ENCODE data around the gene NELFA.

The NELFA gene

GRCh38 chr4:2048831-2049230, 40.1 kb upstream of the NELFA start:
- ChIA-PET CTCF (no interaction called here), POLR2A (ENCODE audit: low non-redundant PET) (no interaction called here)
- TF ChIP-seq CTCF (conservative IDR thresholded peaks at IDR 0.05; ENCODE audit: low read depth) = no peak
- no peak for DNase-seq (ENCODE audit: low spot score)
- H3K27ac ChIP-seq = no peak overlapping the region

- POLR2A ChIA-PET (ENCODE audit: low non-redundant PET) = no interaction called here
- CTCF ChIA-PET = no interaction called here
- H3K27ac ChIP-seq = no peak overlapping the region
- no peak for TF ChIP-seq CTCF (conservative IDR thresholded peaks at IDR 0.05; ENCODE audit: low read depth)
- no peak for DNase-seq (ENCODE audit: low spot score)
These were observed 39.2 kb upstream of the NELFA start for GRCh38 chr4:2047781-2048581.

GRCh38 chr4:2047031-2047660, 38.4 kb upstream of the NELFA start:
- ChIA-PET CTCF (no interaction called here), POLR2A (ENCODE audit: low non-redundant PET) (no interaction called here)
- H3K27ac ChIP-seq = no peak overlapping the region
- DNase-seq (ENCODE audit: low spot score) = no peak
- no peak for TF ChIP-seq CTCF (conservative IDR thresholded peaks at IDR 0.05; ENCODE audit: low read depth)

- no peak for DNase-seq (ENCODE audit: low spot score)
- ChIA-PET POLR2A (ENCODE audit: low non-redundant PET) (no interaction called here), CTCF (no interaction called here)
These were observed 37.5 kb upstream of the NELFA start for GRCh38 chr4:2046031-2046961.

DNA sequence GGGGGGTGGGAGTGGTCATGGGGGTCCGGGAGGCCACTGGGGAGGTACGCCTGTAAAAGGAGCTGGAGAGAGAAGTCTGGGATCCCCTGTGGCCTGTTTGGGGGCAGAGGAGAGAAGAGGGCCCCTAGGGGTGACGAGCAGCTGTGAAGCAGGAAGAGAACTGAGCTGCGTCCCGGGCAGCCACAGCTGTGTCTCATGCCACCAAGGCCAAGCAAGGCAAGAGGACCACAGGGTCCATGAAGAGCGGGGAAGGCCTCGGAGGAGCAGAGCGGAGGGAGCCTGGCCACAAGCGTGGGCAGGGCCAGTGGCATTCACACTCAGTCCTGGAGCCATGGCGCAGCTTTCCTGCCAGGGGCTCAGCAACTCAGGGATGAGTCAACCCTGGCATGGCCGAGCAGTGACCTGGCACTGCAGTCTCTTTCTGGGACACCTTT, 36.8 kb upstream of the NELFA start:
- ChIA-PET CTCF (interaction anchor here (0.7 kb wide), 1 partner anchor 14 kb away, joined by 4 read pairs; no protein-coding TSS in a partner anchor), POLR2A (ENCODE audit: low non-redundant PET) (no interaction called here)
- DNase-seq (ENCODE audit: low spot score) = no peak
- no peak for TF ChIP-seq CTCF (conservative IDR thresholded peaks at IDR 0.05; ENCODE audit: low read depth)
- H3K27ac ChIP-seq = no peak overlapping the region

More at GRCh38 chr4:2046031-2046961, 37.5 kb upstream of the NELFA start:
- no peak for TF ChIP-seq CTCF (conservative IDR thresholded peaks at IDR 0.05; ENCODE audit: low read depth)
- H3K27ac ChIP-seq = no peak overlapping the region

Measured in RWPE1 (cell line).